NCI-H2107 treated with DMSO at 0.1 percent for 48 hours (cell line): ENCODE data around the gene AVEN.
"Not testable (repeated sequence)": the region's sequence is repeated elsewhere in the genome, so short reads cannot be mapped to it uniquely, and the experiment has no call there.

ENCODE experiments used
- DNase-seq: peaks from one replicate; lab custom pipeline; 2025; ENCODE audit not compliant: unreplicated experiment; lab: John Stamatoyannopoulos, UW

Gene AVEN

GRCh38 chr15:34038871-34039789, at the start of gene AVEN:
AVEN (minus strand) TSS chr15:34039204; CDS start chr15:34039046, 158 bp downstream.
- no peak for DNase-seq

GRCh38 chr15:34085746-34086145, 46.7 kb upstream of the AVEN start:
- no peak for DNase-seq

- DNase-seq, result no peak
Observed at GRCh38 chr15:34084086-34084485, 45.1 kb upstream of the AVEN start.

- no peak for DNase-seq
Observed at GRCh38 chr15:34079904-34080303, 40.9 kb upstream of the AVEN start.

GRCh38 chr15:34078900-34079299, 39.9 kb upstream of the AVEN start:
- no peak for DNase-seq

GRCh38 chr15:34076785-34077184, 37.8 kb upstream of the AVEN start:
- DNase-seq, result no peak

GRCh38 chr15:34070003-34070402, 31.0 kb upstream of the AVEN start:
- no peak for DNase-seq

GRCh38 chr15:34065941-34066340, 26.9 kb upstream of the AVEN start:
- DNase-seq, result no peak

GRCh38 chr15:34065261-34065660, 26.3 kb upstream of the AVEN start:
- DNase-seq, result no peak

GRCh38 chr15:34064438-34064837, 25.4 kb upstream of the AVEN start:
- DNase-seq, result no peak

GRCh38 chr15:34059946-34060345, 20.9 kb upstream of the AVEN start:
- no peak for DNase-seq

GRCh38 chr15:34059476-34059875, 20.5 kb upstream of the AVEN start:
- DNase-seq, result no peak

GRCh38 chr15:34056911-34057310, 17.9 kb upstream of the AVEN start:
- DNase-seq, result no peak

- no peak for DNase-seq
Observed at GRCh38 chr15:34055868-34056595, 17.0 kb upstream of the AVEN start.

GRCh38 chr15:34054081-34054707, 15.2 kb upstream of the AVEN start:
- DNase-seq, result no peak

GRCh38 chr15:34050385-34050784, 11.4 kb upstream of the AVEN start:
- not testable (repeated sequence) for DNase-seq

- DNase-seq, result no peak
Observed at GRCh38 chr15:34049112-34049511, 10.1 kb upstream of the AVEN start.

- DNase-seq, result no peak
Observed at GRCh38 chr15:34047893-34048775, 9.1 kb upstream of the AVEN start.

GRCh38 chr15:34046471-34047145, 7.6 kb upstream of the AVEN start:
- no peak for DNase-seq

GRCh38 chr15:34043813-34044212, 4.8 kb upstream of the AVEN start:
- DNase-seq, result no peak
